Trophoblast cell (in vitro differentiated cells and primary cell): ENCODE data around the gene BBX.
A peak's percentile ranks its signal among the peaks of the same experiment; 100 is the strongest.
"Not testable (repeated sequence)": the region's sequence is repeated elsewhere in the genome, so short reads cannot be mapped to it uniquely, and the experiment has no call there.

Source experiments
- DNase-seq, 2 donors: peaks; one replicate each; pipeline ENCODE4 v3.0.0-alpha.2; 2016
- H2AFZ ChIP-seq: 2 replicates; pipeline ENCODE4 v1.6.1; 2013; ENCODE audit warnings: low read length, moderate library complexity, mild to moderate bottlenecking; ENCODE audit not compliant: insufficient read depth, poor library complexity
- H2AK5ac ChIP-seq: 2 replicates; pipeline ENCODE4 v1.6.1; 2013; ENCODE audit warnings: mild to moderate bottlenecking, low read length
- H2BK120ac ChIP-seq: 2 replicates; pipeline ENCODE4 v1.6.1; 2013; ENCODE audit warnings: low read length, mild to moderate bottlenecking, moderate library complexity; ENCODE audit not compliant: insufficient read depth, poor library complexity
- H2BK12ac ChIP-seq: 2 replicates; pipeline ENCODE4 v1.6.1; 2013; ENCODE audit warnings: mild to moderate bottlenecking, low read length, moderate library complexity
- H2BK5ac ChIP-seq: 2 replicates; pipeline ENCODE4 v1.6.1; 2013; ENCODE audit warnings: low read length, low read depth, moderate library complexity, mild to moderate bottlenecking; ENCODE audit not compliant: poor library complexity
- H3K14ac ChIP-seq: 2 replicates; pipeline ENCODE4 v1.6.1; 2013; ENCODE audit warnings: mild to moderate bottlenecking, low read length
- H3K18ac ChIP-seq: 2 replicates; pipeline ENCODE4 v1.6.1; 2013; ENCODE audit warnings: mild to moderate bottlenecking, low read length
- H3K23ac ChIP-seq: 2 replicates; pipeline ENCODE4 v1.6.1; 2013; ENCODE audit warnings: low read length
- H3K27ac ChIP-seq: 2 replicates; pipeline ENCODE4 v1.5.1; 2013; ENCODE audit warnings: low read depth, mild to moderate bottlenecking, inconsistent platforms, low read length, moderate library complexity
- H3K27me3 ChIP-seq: 2 replicates; pipeline ENCODE4 v1.6.1; 2013; ENCODE audit warnings: inconsistent platforms, mild to moderate bottlenecking, low read length, moderate library complexity; ENCODE audit not compliant: insufficient read depth
- H3K36me3 ChIP-seq, 2 experiments: 1 replicate in 1 of 2; 2 replicates in 1 of 2; pipeline ENCODE4 v1.6.1; 2013; ENCODE audit warnings: low read length in 2 of 2, mild to moderate bottlenecking in 2 of 2, moderate library complexity in 1 of 2; ENCODE audit not compliant: insufficient read depth in 2 of 2, control insufficient read depth in 1 of 2
- H3K4ac ChIP-seq: 2 replicates; pipeline ENCODE4 v1.6.1; 2013; ENCODE audit warnings: low read depth, mild to moderate bottlenecking, low read length, moderate library complexity
- H3K4me1 ChIP-seq, 2 experiments: 1 replicate in 1 of 2; 2 replicates in 1 of 2; pipeline ENCODE4 v1.6.1; 2013; ENCODE audit warnings: low read length in 2 of 2, mild to moderate bottlenecking in 2 of 2, moderate library complexity in 1 of 2; ENCODE audit not compliant: insufficient read depth in 2 of 2, control insufficient read depth in 1 of 2
- H3K4me2 ChIP-seq: 2 replicates; pipeline ENCODE4 v1.6.1; 2013; ENCODE audit warnings: inconsistent platforms, mild to moderate bottlenecking, low read length, moderate library complexity
- H3K4me3 ChIP-seq: 2 replicates; pipeline ENCODE4 v1.5.1; 2013; ENCODE audit warnings: mild to moderate bottlenecking, low read depth, low read length, inconsistent platforms
- H3K79me1 ChIP-seq: one replicate; pipeline ENCODE4 v1.6.1; 2013; ENCODE audit warnings: low read length
- H3K79me2 ChIP-seq: 2 replicates; pipeline ENCODE4 v1.6.1; 2013; ENCODE audit warnings: low read length, mild to moderate bottlenecking; ENCODE audit not compliant: control insufficient read depth, insufficient read depth, poor library complexity
- H3K9ac ChIP-seq: 2 replicates; pipeline ENCODE4 v1.6.1; 2013; ENCODE audit warnings: mild to moderate bottlenecking, low read length
- H3K9me3 ChIP-seq: 2 replicates; pipeline ENCODE4 v1.6.1; 2013; ENCODE audit warnings: low read depth, mild to moderate bottlenecking, control low read depth, inconsistent platforms, low read length; ENCODE audit not compliant: insufficient read depth
- H4K12ac ChIP-seq: 2 replicates; pipeline ENCODE4 v1.6.1; 2013; ENCODE audit warnings: low read depth, mild to moderate bottlenecking, low read length, moderate library complexity
- H4K8ac ChIP-seq: 2 replicates; pipeline ENCODE4 v1.6.1; 2013; ENCODE audit warnings: low read depth, mild to moderate bottlenecking, low read length, moderate library complexity
- H4K91ac ChIP-seq: one replicate; pipeline ENCODE4 v1.6.1; 2013; ENCODE audit warnings: low read depth, mild to moderate bottlenecking, low read length, moderate library complexity
- WGBS: extraction: QIAGEN DNeasy Blood & Tissue Kit; methylation state at CpG from one replicate; pipeline ENCODE4 v1.1.7; 2013; ENCODE audit warnings: missing lambda C conversion rate; ENCODE audit not compliant: insufficient read length, insufficient coverage; ENCODE audit errors: extremely low coverage; 5-methylcytosine and 5-hydroxymethylcytosine counted together

The BBX gene

GRCh38 chr3:107833722-107834416 is 311.1 kb downstream of the BBX start:
- H3K27me3 ChIP-seq, result no peaks in the 10 kb centered on the region
- peaks cover 3% of the 10 kb centered on the region for H3K79me2 ChIP-seq
- no peak overlapping the region for H3K4me3 ChIP-seq
- no peak overlapping the region for H2AK5ac ChIP-seq
- no peak overlapping the region for H3K4ac ChIP-seq
- H3K4me2 ChIP-seq, result no peak overlapping the region
- no peaks in the 10 kb centered on the region for H3K79me1 ChIP-seq
- H2AFZ ChIP-seq, result no peak overlapping the region
- no peak overlapping the region for H3K18ac ChIP-seq
- H3K36me3 ChIP-seq, result no peaks in the 10 kb centered on the region
- no CpG with 5 or more reads among the region's 19 CpGs for WGBS
- no peak overlapping the region for H4K91ac ChIP-seq
- no peak overlapping the region for H4K8ac ChIP-seq
- no peaks in the 10 kb centered on the region for H3K4me1 ChIP-seq
- H3K14ac ChIP-seq, result no peak overlapping the region
- no peak overlapping the region for H2BK5ac ChIP-seq
- H2BK120ac ChIP-seq, result no peak overlapping the region
- no peak overlapping the region for H2BK12ac ChIP-seq
- no peak overlapping the region for H3K27ac ChIP-seq
- H3K23ac ChIP-seq, result no peak overlapping the region
- H3K9ac ChIP-seq, result no peak overlapping the region
- H4K12ac ChIP-seq, result no peak overlapping the region
- DNase-seq, result no peak
- H3K9me3 ChIP-seq, result no peaks in the 10 kb centered on the region

- not testable (repeated sequence) for H2AK5ac ChIP-seq, H3K36me3 ChIP-seq, H2BK120ac ChIP-seq, H2BK12ac ChIP-seq, H4K12ac ChIP-seq, H3K18ac ChIP-seq, H3K4me1 ChIP-seq, H2AFZ ChIP-seq, H3K27ac ChIP-seq, H4K8ac ChIP-seq, H3K9ac ChIP-seq, H4K91ac ChIP-seq, H3K23ac ChIP-seq, H2BK5ac ChIP-seq, H3K14ac ChIP-seq, H3K27me3 ChIP-seq, H3K9me3 ChIP-seq, H3K4ac ChIP-seq, H3K79me2 ChIP-seq, H3K79me1 ChIP-seq, H3K4me2 ChIP-seq, DNase-seq, H3K4me3 ChIP-seq
- WGBS, result no CpG with 5 or more reads among the region's 4 CpGs
Measured at GRCh38 chr3:107835001-107835400, 312.2 kb downstream of the BBX start.

GRCh38 chr3:107837895-107838612 is 315.3 kb downstream of the BBX start:
- no peak overlapping the region for H3K4me3 ChIP-seq
- H3K23ac ChIP-seq, result no peak overlapping the region
- H3K36me3 ChIP-seq, result no peaks in the 10 kb centered on the region
- H3K18ac ChIP-seq, result no peak overlapping the region
- no peak overlapping the region for H2BK5ac ChIP-seq
- H3K79me2 ChIP-seq, result peaks cover 3% of the 10 kb centered on the region
- no peaks in the 10 kb centered on the region for H3K9me3 ChIP-seq
- no peak overlapping the region for H2AFZ ChIP-seq
- no peaks in the 10 kb centered on the region for H3K79me1 ChIP-seq
- no peak overlapping the region for H4K91ac ChIP-seq
- H3K14ac ChIP-seq, result no peak overlapping the region
- no peaks in the 10 kb centered on the region for H3K4me1 ChIP-seq
- peak in 1 of 2 donors; percentile 9 for DNase-seq
- no CpG with 5 or more reads among the region's 5 CpGs for WGBS
- no peak overlapping the region for H2BK120ac ChIP-seq
- no peak overlapping the region for H4K8ac ChIP-seq
- no peak overlapping the region for H3K9ac ChIP-seq
- H2AK5ac ChIP-seq, result no peak overlapping the region
- no peak overlapping the region for H3K27ac ChIP-seq
- no peak overlapping the region for H4K12ac ChIP-seq
- H3K4ac ChIP-seq, result no peak overlapping the region
- H3K27me3 ChIP-seq, result no peaks in the 10 kb centered on the region
- H2BK12ac ChIP-seq, result no peak overlapping the region
- H3K4me2 ChIP-seq, result no peak overlapping the region

GRCh38 chr3:107841831-107842230 is 319.1 kb downstream of the BBX start:
- Histone ChIP-seq H4K91ac (no peak overlapping the region), H3K14ac (no peak overlapping the region), H4K8ac (no peak overlapping the region), H4K12ac (no peak overlapping the region), H3K9me3 (no peaks in the 10 kb centered on the region), H2AFZ (no peak overlapping the region), H2BK12ac (peak overlapping the region; percentile 58), H3K79me2 (no peaks in the 10 kb centered on the region), H3K9ac (no peak overlapping the region), H3K79me1 (no peaks in the 10 kb centered on the region), H3K4me1 (no peaks in the 10 kb centered on the region), H3K27me3 (no peaks in the 10 kb centered on the region), H3K4ac (no peak overlapping the region), H3K23ac (no peak overlapping the region), H3K27ac (no peak overlapping the region), H3K18ac (no peak overlapping the region), H3K4me2 (no peak overlapping the region), H3K36me3 (no peaks in the 10 kb centered on the region), H3K4me3 (no peak overlapping the region), H2AK5ac (no peak overlapping the region), H2BK120ac (no peak overlapping the region), H2BK5ac (no peak overlapping the region)
- peak; percentile 61 to 77 for DNase-seq
- WGBS, result no CpG with 5 or more reads among the region's 4 CpGs
